IPS DF 6.9 (cell line): ENCODE data around the gene CTDSP2.

Experiments
- DNase-seq: peaks from one replicate; pipeline ENCODE4 v3.0.0-alpha.2; 2013; ENCODE audit warnings: low read depth, low spot score
- H3K27ac ChIP-seq: one replicate; pipeline ENCODE4 v1.5.1; 2013; ENCODE audit warnings: low read length, control low read depth
- H3K27me3 ChIP-seq: 2 replicates; pipeline ENCODE4 v1.6.1; 2013; ENCODE audit warnings: mild to moderate bottlenecking, low read length; ENCODE audit not compliant: control insufficient read depth, insufficient read depth
- H3K36me3 ChIP-seq: 2 replicates; pipeline ENCODE4 v1.6.1; 2013; ENCODE audit warnings: low read length; ENCODE audit not compliant: control insufficient read depth, insufficient read depth
- H3K4me1 ChIP-seq: 2 replicates; pipeline ENCODE4 v1.6.1; 2013; ENCODE audit warnings: low read length; ENCODE audit not compliant: control insufficient read depth, insufficient read depth
- H3K4me3 ChIP-seq: 2 replicates; pipeline ENCODE4 v1.5.1; 2013; ENCODE audit warnings: mild to moderate bottlenecking, low read length
- H3K9me3 ChIP-seq: 2 replicates; pipeline ENCODE4 v1.6.1; 2013; ENCODE audit warnings: low read length, inconsistent platforms; ENCODE audit not compliant: control insufficient read depth, insufficient read depth
- WGBS: extraction: QIAGEN DNeasy Blood & Tissue Kit; methylation state at CpG from one replicate; pipeline ENCODE4 v1.1.7; 2013; ENCODE audit warnings: mixed read lengths, missing lambda C conversion rate; ENCODE audit not compliant: insufficient read length, insufficient coverage; 5-methylcytosine and 5-hydroxymethylcytosine counted together

The CTDSP2 gene

GRCh38 chr12:57832966-57833365, 13.6 kb downstream of the CTDSP2 start:
- Histone ChIP-seq H3K4me1 (peaks cover 18% of the 10 kb centered on the region), H3K27ac (no peak overlapping the region), H3K36me3 (peaks cover 5% of the 10 kb centered on the region; the same call in 1 of the 2 replicates), H3K9me3 (no peaks in the 10 kb centered on the region), H3K27me3 (no peaks in the 10 kb centered on the region), H3K4me3 (no peak overlapping the region)
- DNase-seq = no peak
- no CpG with 5 or more reads among the region's 10 CpGs for WGBS

GRCh38 chr12:57830393-57830792, 16.1 kb downstream of the CTDSP2 start:
- Histone ChIP-seq H3K4me3 (no peak overlapping the region), H3K36me3 (peaks cover 26% of the 10 kb centered on the region), H3K4me1 (peaks cover 8% of the 10 kb centered on the region), H3K9me3 (no peaks in the 10 kb centered on the region), H3K27ac (no peak overlapping the region), H3K27me3 (no peaks in the 10 kb centered on the region)
- DNase-seq = no peak
- no CpG with 5 or more reads among the region's 2 CpGs for WGBS

- Histone ChIP-seq H3K27me3 (no peaks in the 10 kb centered on the region), H3K9me3 (no peaks in the 10 kb centered on the region), H3K4me1 (peaks cover 3% of the 10 kb centered on the region), H3K36me3 (peaks cover 36% of the 10 kb centered on the region), H3K4me3 (no peak overlapping the region), H3K27ac (no peak overlapping the region)
- DNase-seq = no peak
- no CpG with 5 or more reads among the region's 10 CpGs for WGBS
Observed at GRCh38 chr12:57829025-57829777, 17.3 kb downstream of the CTDSP2 start.

GRCh38 chr12:57826966-57827365, 19.6 kb downstream of the CTDSP2 start:
- Histone ChIP-seq H3K4me1 (peaks cover 2% of the 10 kb centered on the region), H3K36me3 (peaks cover 54% of the 10 kb centered on the region), H3K27ac (no peak overlapping the region), H3K9me3 (no peaks in the 10 kb centered on the region), H3K27me3 (no peaks in the 10 kb centered on the region), H3K4me3 (no peak overlapping the region)
- no peak for DNase-seq
- WGBS = no CpG with 5 or more reads among the region's 1 CpG

- no CpG with 5 or more reads among the region's 2 CpGs for WGBS
- DNase-seq = no peak
- Histone ChIP-seq H3K4me1 (no peaks in the 10 kb centered on the region), H3K27me3 (no peaks in the 10 kb centered on the region), H3K27ac (no peak overlapping the region), H3K4me3 (no peak overlapping the region), H3K9me3 (no peaks in the 10 kb centered on the region), H3K36me3 (peaks cover 54% of the 10 kb centered on the region)
Observed at GRCh38 chr12:57826400-57826799, 20.1 kb downstream of the CTDSP2 start.

- Histone ChIP-seq H3K4me1 (no peaks in the 10 kb centered on the region), H3K36me3 (peaks cover 54% of the 10 kb centered on the region), H3K27ac (no peak overlapping the region), H3K4me3 (no peak overlapping the region), H3K27me3 (no peaks in the 10 kb centered on the region), H3K9me3 (no peaks in the 10 kb centered on the region)
- WGBS = no CpG with 5 or more reads among the region's 2 CpGs
- no peak for DNase-seq
Observed at GRCh38 chr12:57825451-57825850, 21.1 kb downstream of the CTDSP2 start.

- WGBS = no CpG with 5 or more reads among the region's 18 CpGs
- no peaks in the 10 kb centered on the region for H3K27me3 ChIP-seq
Observed at GRCh38 chr12:57823908-57824640, 22.5 kb downstream of the CTDSP2 start.

GRCh38 chr12:57823131-57823907, 23.2 kb downstream of the CTDSP2 start:
- H3K4me1 ChIP-seq = no peaks in the 10 kb centered on the region; the same call in 1 of the 2 replicates
- no peaks in the 10 kb centered on the region for H3K9me3 ChIP-seq
- H3K4me3 ChIP-seq = no peak overlapping the region
- H3K27ac ChIP-seq = no peak overlapping the region
- no CpG with 5 or more reads among the region's 17 CpGs for WGBS
- no peak for DNase-seq
- H3K36me3 ChIP-seq = peaks cover 49% of the 10 kb centered on the region
- H3K27me3 ChIP-seq = no peaks in the 10 kb centered on the region

More at GRCh38 chr12:57823908-57824640, 22.5 kb downstream of the CTDSP2 start:
- Histone ChIP-seq H3K9me3 (no peaks in the 10 kb centered on the region), H3K27ac (no peak overlapping the region), H3K4me1 (no peaks in the 10 kb centered on the region; the same call in 1 of the 2 replicates), H3K36me3 (peaks cover 50% of the 10 kb centered on the region), H3K4me3 (no peak overlapping the region)
- DNase-seq = no peak

- Histone ChIP-seq H3K27ac (no peak overlapping the region), H3K27me3 (no peaks in the 10 kb centered on the region), H3K4me3 (no peak overlapping the region), H3K9me3 (no peaks in the 10 kb centered on the region), H3K4me1 (no peaks in the 10 kb centered on the region; the same call in 1 of the 2 replicates), H3K36me3 (peaks cover 45% of the 10 kb centered on the region)
- DNase-seq = no peak
- WGBS = no CpG with 5 or more reads among the region's 10 CpGs
Observed at GRCh38 chr12:57822392-57823130, 24.0 kb downstream of the CTDSP2 start.
